Measurements from ENCODE around the gene EPHA3. TPM values are rescaled to one million over a fixed set of nuclear protein-coding genes. Genes with fewer than 3 reads are reported as not detected.

The EPHA3 gene
- total RNA-seq, 2 donors from 2014 or later: 1.3 to 6.0 TPM

DNA sequence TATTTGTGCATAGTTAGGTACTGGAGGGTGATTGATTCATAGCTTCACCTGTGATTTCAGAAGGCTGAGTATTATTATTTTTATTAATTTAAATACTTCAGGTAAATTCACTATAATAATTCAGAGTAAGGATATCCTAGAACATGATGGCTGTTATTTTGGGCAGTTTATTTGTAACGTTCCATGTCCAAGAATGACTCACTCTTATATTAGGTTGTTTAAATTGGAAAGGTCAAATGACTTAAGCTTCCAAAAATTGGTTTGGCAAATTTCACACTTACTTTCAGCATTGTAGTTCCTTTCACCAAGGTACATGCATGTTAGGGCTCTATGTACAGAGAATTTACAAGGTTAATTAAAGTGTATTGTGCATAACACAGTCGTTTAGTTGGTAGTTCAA lies 120.2 kb downstream of the EPHA3 start:
- no peaks in the 10 kb centered on the region for H3K27me3 ChIP-seq
- ATAC-seq (no peak), DNase-seq (no peak)
- no peaks in the 10 kb centered on the region for H3K4me1 ChIP-seq
- H3K36me3 ChIP-seq (replicated peaks in 1 of 2; ENCODE audit: insufficient read depth in 1 of 2, low read depth in 2 of 2): no peaks in the 10 kb centered on the region
- no peak overlapping the region for H3K27ac ChIP-seq
- intact Hi-C loops (cut with DNase I): no loop called here
- TF ChIP-seq CTCF (IDR thresholded peaks at IDR 0.05) (no peak), POLR2A (IDR thresholded peaks at IDR 0.05) (no peak)
- no peaks in the 10 kb centered on the region for H3K9me3 ChIP-seq
- 29 to 30% methylated on average over 2 of the region's 2 CpGs for WGBS, 2 donors
- no peak overlapping the region for H3K4me3 ChIP-seq

GRCh38 chr3:89232155-89232554 lies 124.7 kb downstream of the EPHA3 start:
- Histone ChIP-seq H3K4me3 (no peak overlapping the region), H3K27me3 (no peaks in the 10 kb centered on the region), H3K27ac (no peak overlapping the region), H3K4me1 (no peaks in the 10 kb centered on the region), H3K36me3 (replicated peaks in 1 of 2; ENCODE audit: insufficient read depth in 1 of 2, low read depth in 2 of 2) (no peaks in the 10 kb centered on the region), H3K9me3 (no peaks in the 10 kb centered on the region)
- TF ChIP-seq CTCF (IDR thresholded peaks at IDR 0.05) (no peak), POLR2A (IDR thresholded peaks at IDR 0.05) (no peak)
- WGBS, 2 donors: 93 to 95% methylated on average over 2 of the region's 2 CpGs
- intact Hi-C loops (cut with DNase I): no loop called here
- ATAC-seq (no peak), DNase-seq (no peak)

DNA sequence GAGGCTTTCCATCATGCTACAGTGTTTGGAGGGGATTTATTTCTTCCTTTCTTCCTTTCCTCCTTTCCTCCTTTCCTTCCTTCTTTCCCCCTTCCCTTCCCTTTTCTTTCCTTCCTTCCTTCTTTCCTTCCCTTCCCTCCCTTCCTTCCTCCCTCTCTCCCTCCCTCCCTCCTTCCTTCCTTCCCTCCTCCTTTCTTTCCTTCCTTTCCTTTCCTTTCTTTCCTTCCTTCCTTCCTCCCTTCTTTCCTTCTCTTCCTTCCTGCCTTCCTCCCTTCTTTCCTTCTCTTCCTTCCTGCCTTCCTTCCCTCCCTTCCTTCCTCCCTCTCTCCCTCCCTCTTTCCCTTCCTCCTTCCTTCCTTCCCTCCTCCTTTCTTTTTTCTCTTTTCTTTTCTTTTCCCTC lies 127.2 kb downstream of the EPHA3 start:
- DNase-seq (no peak), ATAC-seq (no peak)
- intact Hi-C loops (cut with DNase I): no loop called here
- no peaks in the 10 kb centered on the region for H3K9me3 ChIP-seq
- H3K4me1 ChIP-seq: no peaks in the 10 kb centered on the region
- no peaks in the 10 kb centered on the region for H3K27me3 ChIP-seq
- no peak for TF ChIP-seq POLR2A (IDR thresholded peaks at IDR 0.05)
- no peak for TF ChIP-seq CTCF (IDR thresholded peaks at IDR 0.05)
- no peaks in the 10 kb centered on the region for H3K36me3 ChIP-seq (replicated peaks in 1 of 2; ENCODE audit: insufficient read depth in 1 of 2, low read depth in 2 of 2)
- no peak overlapping the region for H3K4me3 ChIP-seq
- no peak overlapping the region for H3K27ac ChIP-seq

- Histone ChIP-seq H3K9me3 (no peaks in the 10 kb centered on the region), H3K27me3 (no peaks in the 10 kb centered on the region), H3K4me3 (no peak overlapping the region), H3K27ac (no peak overlapping the region), H3K36me3 (replicated peaks in 1 of 2; ENCODE audit: insufficient read depth in 1 of 2, low read depth in 2 of 2) (no peaks in the 10 kb centered on the region), H3K4me1 (no peaks in the 10 kb centered on the region)
- DNase-seq (no peak), ATAC-seq (no peak)
- WGBS, 2 donors: 32 to 37% methylated on average over 2 of the region's 2 CpGs
- no peak for TF ChIP-seq CTCF (IDR thresholded peaks at IDR 0.05)
- no peak for TF ChIP-seq POLR2A (IDR thresholded peaks at IDR 0.05)
- intact Hi-C loops (cut with DNase I): no loop called here
Observed at GRCh38 chr3:89238846-89239245, 131.4 kb downstream of the EPHA3 start.

DNA sequence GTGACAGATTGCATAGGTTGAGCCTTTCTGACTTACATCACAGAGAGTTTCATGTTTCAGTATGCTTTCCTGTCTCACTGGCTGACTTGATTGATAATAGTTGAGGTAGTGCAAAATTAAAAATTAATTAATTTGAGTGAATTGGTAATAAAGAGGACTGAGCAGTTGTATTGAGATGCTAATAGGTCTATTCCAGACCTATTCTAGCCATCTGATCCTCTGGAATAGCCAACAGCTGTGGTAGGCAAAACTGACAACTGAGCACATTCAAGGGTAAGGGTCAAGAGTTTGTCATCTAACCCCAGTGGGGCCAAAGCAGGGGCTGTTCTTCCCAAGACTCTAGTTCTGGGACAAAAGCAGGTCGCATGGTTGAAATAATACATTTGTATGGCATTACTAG lies 132.4 kb downstream of the EPHA3 start:
- H3K27me3 ChIP-seq: no peaks in the 10 kb centered on the region
- no peaks in the 10 kb centered on the region for H3K9me3 ChIP-seq
- no peak overlapping the region for H3K27ac ChIP-seq
- TF ChIP-seq POLR2A (IDR thresholded peaks at IDR 0.05) (no peak), CTCF (IDR thresholded peaks at IDR 0.05) (no peak)
- ATAC-seq (no peak), DNase-seq (no peak)
- intact Hi-C loops (cut with DNase I): no loop called here
- no peak overlapping the region for H3K4me3 ChIP-seq
- H3K36me3 ChIP-seq (replicated peaks in 1 of 2; ENCODE audit: insufficient read depth in 1 of 2, low read depth in 2 of 2): no peaks in the 10 kb centered on the region
- no peaks in the 10 kb centered on the region for H3K4me1 ChIP-seq
- WGBS, 2 donors: 55 to 61% methylated on average over 1 of the region's 1 CpG

Measured in body of pancreas (tissue), 4 donors.